Left ventricle myocardium inferior (tissue), 1 donor: ENCODE measurements around the gene UBE2E3. TPM values are rescaled to one million over a fixed set of nuclear protein-coding genes. Genes with fewer than 3 reads are reported as not detected.

Experiments
- DNase-seq: peaks from one replicate; pipeline ENCODE4 v3.0.0-alpha.2; 2020
- H3K27ac ChIP-seq: fragments of 200-600 bp; replicated peaks from 2 replicates; pipeline ENCODE4 v1.8.0; 2021
- H3K27me3 ChIP-seq: fragments of 200-600 bp; 2 replicates; pipeline ENCODE4 v1.8.0; 2021; ENCODE audit warnings: low read depth
- H3K36me3 ChIP-seq: fragments of 200-600 bp; 2 replicates; pipeline ENCODE4 v1.8.0; 2021
- H3K4me1 ChIP-seq: fragments of 200-600 bp; 2 replicates; pipeline ENCODE4 v1.8.0; 2021
- H3K4me3 ChIP-seq: fragments of 200-600 bp; 2 replicates; pipeline ENCODE4 v1.8.0; 2021; ENCODE audit warnings: mild to moderate bottlenecking, moderate library complexity
- H3K9me3 ChIP-seq: fragments of 200-600 bp; replicated peaks from 2 replicates; pipeline ENCODE4 v1.8.0; 2021
- intact Hi-C: fragments of 100-400 bp; cut with micrococcal nuclease; formaldehyde crosslinking; loops from one replicate; pipeline ENCODE4 v1.11.0; 2022
- total RNA-seq: library from RNA; stranded (reverse); fragmentation: NEBNext Ultra II Directional; extraction: Animal tissue kit (Norgen Biotek cat#: 25700); gene quantifications from one replicate; pipeline ENCODE4 v1.2.1, GENCODE V29; 2021
- TF ChIP-seq, protein P1 (sequence below): fragments of 200-600 bp; IDR thresholded peaks from 2 replicates; pipeline ENCODE4 v1.8.0; 2021; ENCODE audit warnings: antibody characterized with exemption, mild to moderate bottlenecking, borderline replicate concordance
- donor health status: DM: no; HTN: yes; CAD: no; lungs with severe emphysema.

UBE2E3 gene
- total RNA-seq, 1 donor from 2014 or later = 53.5 TPM

DNA sequence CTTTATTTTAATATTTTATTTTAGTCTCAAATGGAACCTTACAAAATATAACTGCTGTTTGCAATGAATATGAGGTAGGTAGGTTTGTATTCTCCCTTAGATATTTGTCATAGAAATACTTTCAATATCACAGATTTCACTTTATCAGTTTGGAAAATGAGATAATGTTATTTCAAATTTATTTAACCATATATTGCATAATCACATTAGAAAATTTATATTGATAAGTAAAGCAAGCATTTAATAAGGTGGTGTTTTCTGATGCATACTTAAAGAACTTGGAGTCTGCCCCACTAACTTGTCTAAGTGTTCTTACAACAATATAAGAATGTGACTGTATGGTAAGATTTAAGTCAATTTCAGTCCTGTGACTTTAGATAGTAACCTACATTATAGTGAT lies 85.1 kb downstream of the UBE2E3 start:
- DNase-seq = no peak
- intact Hi-C loops = no loop called here
- no peaks in the 10 kb centered on the region for H3K27me3 ChIP-seq
- no peaks in the 10 kb centered on the region for H3K9me3 ChIP-seq
- TF ChIP-seq, protein P1, sequence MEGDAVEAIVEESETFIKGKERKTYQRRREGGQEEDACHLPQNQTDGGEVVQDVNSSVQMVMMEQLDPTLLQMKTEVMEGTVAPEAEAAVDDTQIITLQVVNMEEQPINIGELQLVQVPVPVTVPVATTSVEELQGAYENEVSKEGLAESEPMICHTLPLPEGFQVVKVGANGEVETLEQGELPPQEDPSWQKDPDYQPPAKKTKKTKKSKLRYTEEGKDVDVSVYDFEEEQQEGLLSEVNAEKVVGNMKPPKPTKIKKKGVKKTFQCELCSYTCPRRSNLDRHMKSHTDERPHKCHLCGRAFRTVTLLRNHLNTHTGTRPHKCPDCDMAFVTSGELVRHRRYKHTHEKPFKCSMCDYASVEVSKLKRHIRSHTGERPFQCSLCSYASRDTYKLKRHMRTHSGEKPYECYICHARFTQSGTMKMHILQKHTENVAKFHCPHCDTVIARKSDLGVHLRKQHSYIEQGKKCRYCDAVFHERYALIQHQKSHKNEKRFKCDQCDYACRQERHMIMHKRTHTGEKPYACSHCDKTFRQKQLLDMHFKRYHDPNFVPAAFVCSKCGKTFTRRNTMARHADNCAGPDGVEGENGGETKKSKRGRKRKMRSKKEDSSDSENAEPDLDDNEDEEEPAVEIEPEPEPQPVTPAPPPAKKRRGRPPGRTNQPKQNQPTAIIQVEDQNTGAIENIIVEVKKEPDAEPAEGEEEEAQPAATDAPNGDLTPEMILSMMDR = no peak
- no peak overlapping the region for H3K27ac ChIP-seq
- no peak overlapping the region for H3K4me3 ChIP-seq
- no peaks in the 10 kb centered on the region for H3K4me1 ChIP-seq
- H3K36me3 ChIP-seq = peaks cover 4% of the 10 kb centered on the region

DNA sequence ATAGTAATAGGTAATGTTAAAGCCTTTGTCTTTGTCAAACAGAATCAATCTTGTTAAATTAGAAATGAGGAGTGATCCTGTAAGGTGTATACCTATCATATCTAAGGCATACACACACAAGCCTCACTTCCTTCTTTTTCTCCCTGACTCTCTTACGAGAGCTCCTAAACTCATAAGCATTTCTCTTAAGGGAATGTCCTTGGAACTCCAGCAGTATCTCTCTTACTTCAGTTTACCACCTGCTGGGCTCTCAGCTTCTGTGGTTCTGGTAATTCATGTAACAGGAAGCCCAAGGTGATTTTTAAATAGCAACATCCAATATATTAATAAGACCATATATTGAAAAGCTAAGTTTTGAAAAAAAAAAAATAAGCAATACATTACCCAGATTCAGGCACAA lies 85.9 kb downstream of the UBE2E3 start:
- TF ChIP-seq, protein P1 = no peak
- Histone ChIP-seq H3K9me3 (no peaks in the 10 kb centered on the region), H3K4me1 (no peaks in the 10 kb centered on the region), H3K27ac (no peak overlapping the region), H3K36me3 (peaks cover 4% of the 10 kb centered on the region), H3K27me3 (no peaks in the 10 kb centered on the region), H3K4me3 (no peak overlapping the region)
- no peak for DNase-seq
- intact Hi-C loops = no loop called here

DNA sequence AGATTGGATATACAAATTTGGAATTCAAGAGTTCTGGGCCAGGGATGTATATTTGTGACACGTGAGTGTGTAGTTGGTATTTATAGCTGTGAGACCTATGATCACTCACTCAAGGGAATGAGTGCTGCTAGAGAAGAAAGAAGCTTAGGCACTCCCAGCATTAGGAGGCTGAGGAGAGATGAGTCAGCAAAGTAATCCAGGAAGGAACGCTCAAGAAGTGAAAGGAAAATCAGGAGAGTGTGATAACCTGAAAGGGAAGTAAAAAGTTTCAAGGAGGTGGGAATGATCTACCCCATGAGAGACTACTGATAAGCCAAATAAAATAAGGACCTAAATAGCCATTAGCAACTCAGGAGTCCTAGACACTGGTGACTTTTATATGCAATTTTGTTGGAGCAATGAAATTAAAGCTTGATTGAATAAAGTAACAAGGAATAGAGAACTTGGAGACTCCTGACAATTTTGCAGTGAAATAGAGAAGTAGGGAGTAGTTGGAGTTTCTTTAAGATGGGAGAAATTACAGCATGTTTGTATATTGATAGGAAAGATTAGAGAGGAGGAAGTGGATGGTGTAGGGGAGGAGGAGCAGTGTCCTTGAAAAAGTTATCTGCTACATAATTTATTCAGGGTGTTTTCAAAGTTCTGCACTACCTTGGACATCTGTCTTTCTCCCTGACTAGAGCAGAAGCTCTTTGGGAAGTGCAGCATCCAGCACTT lies 89.9 kb downstream of the UBE2E3 start:
- DNase-seq = no peak
- Histone ChIP-seq H3K27ac (no peak overlapping the region), H3K27me3 (no peaks in the 10 kb centered on the region), H3K36me3 (no peaks in the 10 kb centered on the region), H3K4me1 (peaks cover 19% of the 10 kb centered on the region), H3K4me3 (no peak overlapping the region), H3K9me3 (no peaks in the 10 kb centered on the region)
- intact Hi-C loops = no loop called here
- TF ChIP-seq, protein P1 = no peak

DNA sequence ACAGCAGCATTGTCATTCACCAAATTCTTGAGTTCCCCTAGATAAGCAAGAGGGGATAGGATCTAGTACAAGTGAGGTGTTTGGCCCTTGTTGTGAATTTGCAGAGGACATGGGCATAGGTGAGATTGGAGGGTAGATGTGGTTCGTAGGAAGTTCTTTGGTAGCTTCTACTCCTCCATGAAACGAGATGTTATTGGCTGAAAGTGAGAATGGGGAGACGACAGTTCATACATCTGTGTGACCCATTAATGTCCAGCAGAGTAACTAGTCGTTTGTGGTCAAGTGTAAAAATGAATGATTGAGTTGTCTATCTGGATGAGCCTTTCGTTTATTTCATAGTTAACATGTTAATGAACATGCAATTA lies 90.4 kb downstream of the UBE2E3 start:
- TF ChIP-seq, protein P1 = no peak
- Histone ChIP-seq H3K4me3 (no peak overlapping the region), H3K9me3 (no peaks in the 10 kb centered on the region), H3K27me3 (no peaks in the 10 kb centered on the region), H3K27ac (no peak overlapping the region), H3K4me1 (peaks cover 19% of the 10 kb centered on the region), H3K36me3 (no peaks in the 10 kb centered on the region)
- no peak for DNase-seq
- intact Hi-C loops = no loop called here

- TF ChIP-seq, protein P1 = no peak
- Histone ChIP-seq H3K4me3 (no peak overlapping the region), H3K4me1 (peaks cover 19% of the 10 kb centered on the region), H3K9me3 (no peaks in the 10 kb centered on the region), H3K27ac (no peak overlapping the region), H3K27me3 (no peaks in the 10 kb centered on the region), H3K36me3 (no peaks in the 10 kb centered on the region)
- intact Hi-C loops = no loop called here
- DNase-seq = no peak
These were observed 92.3 kb downstream of the UBE2E3 start for GRCh38 chr2:181072486-181073235.
